Sigmoid colon (tissue), 7 donors: ENCODE results near the gene NLRC5. TPM values are rescaled to one million over a fixed set of nuclear protein-coding genes. Genes with fewer than 3 reads are reported as not detected.
"Not testable (repeated sequence)": the region's sequence is repeated elsewhere in the genome, so short reads cannot be mapped to it uniquely, and the experiment has no call there.

ENCODE experiments used
- DNase-seq: peaks from one replicate; pipeline ENCODE4 v3.0.0-alpha.2; 2019
- H3K27ac ChIP-seq, 4 donors: fragments of 200-600 bp; sonication (generic); one replicate each; pipeline ENCODE4 v1.5.1; 2016 to 2019; ENCODE audit warnings: mild to moderate bottlenecking in 1 of 4
- H3K27me3 ChIP-seq, 3 donors: fragments of 200-600 bp; sonication (generic); one replicate each; pipeline ENCODE4 v1.5.1; 2019; ENCODE audit warnings: mild to moderate bottlenecking in 1 of 3
- H3K36me3 ChIP-seq, 4 donors: fragments of 200-600 bp; sonication (generic); one replicate each; pipeline ENCODE4 v1.5.1; 2016 to 2019
- H3K4me1 ChIP-seq, 4 donors: fragments of 200-600 bp; sonication (generic); one replicate each; pipeline ENCODE4 v1.5.1; 2017 to 2019
- H3K4me3 ChIP-seq, 4 donors: fragments of 200-600 bp; sonication (generic); one replicate each; pipeline ENCODE4 v1.5.1; 2017 to 2019; ENCODE audit warnings: mild to moderate bottlenecking in 2 of 4, moderate library complexity in 1 of 4
- H3K9me3 ChIP-seq, 4 donors: fragments of 200-600 bp in 3 of 4; sonication (generic) in 3 of 4; one replicate each; pipeline versions ENCODE4 v1.5.1 to v1.6.1; 2013 to 2019
- EP300 ChIP-seq, 4 donors: sonication (generic); formaldehyde crosslinking; IDR thresholded peaks; one replicate each; pipeline ENCODE4 v1.6.1; 2017; ENCODE audit warnings: antibody characterized with exemption in 4 of 4
- POLR2A ChIP-seq, 2 donors: fragments of 450-650 bp; IDR thresholded peaks; one replicate each; pipeline ENCODE4 v1.6.1; 2016; ENCODE audit warnings: antibody characterized with exemption in 2 of 2, mild to moderate bottlenecking in 2 of 2, moderate library complexity in 2 of 2
- POLR2AphosphoS5 ChIP-seq, 4 donors: sonication (generic); formaldehyde crosslinking; IDR thresholded peaks; one replicate each; pipeline ENCODE4 v1.6.1; 2017; ENCODE audit warnings: antibody characterized with exemption in 4 of 4
- WGBS, 2 donors: extraction: QIAGEN DNeasy Blood & Tissue Kit; methylation state at CpG; one replicate each; pipeline ENCODE4 v1.1.7; 2013; 5-methylcytosine and 5-hydroxymethylcytosine counted together
- intact Hi-C: fragments of 100-400 bp; cut with DNase I; formaldehyde crosslinking; loops from one replicate; pipeline ENCODE4 v1.15.1; 2023
- polyA plus RNA-seq, 3 donors: library from polyadenylated mRNA; stranded (reverse); fragments of 200-250 nt; gene quantifications; one replicate each; pipeline ENCODE4 v1.2.3, GENCODE V29; 2013
- total RNA-seq, 4 donors: library from RNA; depleted of rRNA; stranded (reverse); fragments of >200 nt; gene quantifications; one replicate each; pipeline ENCODE4 v1.1.0, GENCODE V29; 2016
- TF ChIP-seq, protein P1 (sequence below), 4 experiments: fragments of 450-650 bp in 3 of 4; fragments of 200-600 bp in 1 of 4; IDR thresholded peaks; one replicate each; pipeline ENCODE4 v1.5.1; 2016 to 2019; ENCODE audit warnings: antibody characterized with exemption in 4 of 4, mild to moderate bottlenecking in 3 of 4, moderate library complexity in 2 of 4
- donor health status: healthy with polysubstance abuse.
- donor health status: Bipolar disorder and iron deficiency.
- donor health status: healthy.

The NLRC5 gene
- total and polyA plus RNA-seq, 7 donors = 9.5 to 119 (median 19.5) TPM

GRCh38 chr16:57105184-57105583 lies 115.8 kb downstream of the NLRC5 start:
- H3K4me3 ChIP-seq = no peak overlapping the region
- H3K9me3 ChIP-seq = no peaks in the 10 kb centered on the region
- TF ChIP-seq EP300 (IDR thresholded peaks at IDR 0.05) (no peak), POLR2A (IDR thresholded peaks at IDR 0.05) (no peak), POLR2AphosphoS5 (IDR thresholded peaks at IDR 0.05) (no peak)
- TF ChIP-seq, protein P1, sequence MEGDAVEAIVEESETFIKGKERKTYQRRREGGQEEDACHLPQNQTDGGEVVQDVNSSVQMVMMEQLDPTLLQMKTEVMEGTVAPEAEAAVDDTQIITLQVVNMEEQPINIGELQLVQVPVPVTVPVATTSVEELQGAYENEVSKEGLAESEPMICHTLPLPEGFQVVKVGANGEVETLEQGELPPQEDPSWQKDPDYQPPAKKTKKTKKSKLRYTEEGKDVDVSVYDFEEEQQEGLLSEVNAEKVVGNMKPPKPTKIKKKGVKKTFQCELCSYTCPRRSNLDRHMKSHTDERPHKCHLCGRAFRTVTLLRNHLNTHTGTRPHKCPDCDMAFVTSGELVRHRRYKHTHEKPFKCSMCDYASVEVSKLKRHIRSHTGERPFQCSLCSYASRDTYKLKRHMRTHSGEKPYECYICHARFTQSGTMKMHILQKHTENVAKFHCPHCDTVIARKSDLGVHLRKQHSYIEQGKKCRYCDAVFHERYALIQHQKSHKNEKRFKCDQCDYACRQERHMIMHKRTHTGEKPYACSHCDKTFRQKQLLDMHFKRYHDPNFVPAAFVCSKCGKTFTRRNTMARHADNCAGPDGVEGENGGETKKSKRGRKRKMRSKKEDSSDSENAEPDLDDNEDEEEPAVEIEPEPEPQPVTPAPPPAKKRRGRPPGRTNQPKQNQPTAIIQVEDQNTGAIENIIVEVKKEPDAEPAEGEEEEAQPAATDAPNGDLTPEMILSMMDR (IDR thresholded peaks at IDR 0.05) = no peak
- intact Hi-C loops = no loop called here
- 92 to 93% methylated on average over 7 of the region's 7 CpGs for WGBS, 2 donors
- H3K27ac ChIP-seq = no peak overlapping the region
- H3K27me3 ChIP-seq = no peaks in the 10 kb centered on the region
- no peaks in the 10 kb centered on the region for H3K4me1 ChIP-seq
- DNase-seq = no peak
- H3K36me3 ChIP-seq = no peaks in the 10 kb centered on the region

GRCh38 chr16:57106767-57107166 lies 117.4 kb downstream of the NLRC5 start:
- Histone ChIP-seq H3K36me3 (no peaks in the 10 kb centered on the region), H3K4me3 (no peak overlapping the region), H3K27me3 (no peaks in the 10 kb centered on the region), H3K4me1 (no peaks in the 10 kb centered on the region), H3K9me3 (no peaks in the 10 kb centered on the region), H3K27ac (no peak overlapping the region)
- no peak for DNase-seq
- TF ChIP-seq, protein P1 (IDR thresholded peaks at IDR 0.05) = no peak
- no peak for TF ChIP-seq POLR2AphosphoS5 (IDR thresholded peaks at IDR 0.05)
- no peak for TF ChIP-seq EP300 (IDR thresholded peaks at IDR 0.05)
- TF ChIP-seq POLR2A (IDR thresholded peaks at IDR 0.05) = no peak
- WGBS, 2 donors = 84 to 87% methylated on average over 2 of the region's 2 CpGs
- intact Hi-C loops = no loop called here

DNA sequence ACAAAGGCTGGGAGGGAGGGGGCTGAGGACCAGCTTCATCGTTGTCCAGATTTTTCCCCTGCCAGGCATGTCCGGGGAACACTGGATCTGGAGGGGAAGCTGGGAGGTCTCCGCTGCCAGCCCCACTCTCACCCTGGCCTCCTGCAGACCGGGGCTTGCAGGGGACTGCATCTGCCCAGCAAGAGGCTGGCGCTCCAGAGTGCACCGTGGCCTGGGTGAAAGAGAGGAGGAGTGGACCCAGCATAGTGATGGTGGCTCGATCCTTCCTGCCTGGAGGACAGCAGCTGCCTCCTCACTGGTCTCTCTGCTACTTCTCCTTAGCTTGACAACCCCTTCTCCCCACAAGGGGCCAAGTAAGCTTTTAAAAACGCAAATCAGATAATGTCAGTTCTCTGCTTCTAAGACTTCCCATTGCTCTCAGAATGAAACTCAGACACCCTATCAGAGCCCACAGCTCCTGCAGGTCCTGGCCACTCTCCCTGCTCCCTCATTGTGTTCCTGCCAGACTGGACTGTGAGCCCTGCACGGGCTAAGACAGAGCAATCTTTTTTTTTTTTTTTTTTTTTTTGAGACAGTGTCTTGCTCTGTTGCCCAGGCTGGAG lies 118.1 kb downstream of the NLRC5 start:
- H3K36me3 ChIP-seq = no peaks in the 10 kb centered on the region
- H3K9me3 ChIP-seq = no peaks in the 10 kb centered on the region
- WGBS, 2 donors = 83 to 85% methylated on average over 9 of the region's 9 CpGs
- DNase-seq = no peak
- TF ChIP-seq EP300 (IDR thresholded peaks at IDR 0.05) (no peak), POLR2AphosphoS5 (IDR thresholded peaks at IDR 0.05) (no peak), POLR2A (IDR thresholded peaks at IDR 0.05) (no peak)
- TF ChIP-seq, protein P1 (IDR thresholded peaks at IDR 0.05) = no peak
- H3K4me3 ChIP-seq = no peak overlapping the region
- no peaks in the 10 kb centered on the region for H3K27me3 ChIP-seq
- intact Hi-C loops = no loop called here
- no peak overlapping the region for H3K27ac ChIP-seq
- H3K4me1 ChIP-seq = no peaks in the 10 kb centered on the region

- no peaks in the 10 kb centered on the region for H3K9me3 ChIP-seq
- no peak overlapping the region for H3K27ac ChIP-seq
- H3K4me3 ChIP-seq = no peak overlapping the region
- H3K4me1 ChIP-seq = no peaks in the 10 kb centered on the region
- DNase-seq = no peak
- intact Hi-C loops = no loop called here
- WGBS, 2 donors = 21 to 67% methylated on average over 1 of the region's 1 CpG
- TF ChIP-seq POLR2A (IDR thresholded peaks at IDR 0.05) (no peak), EP300 (IDR thresholded peaks at IDR 0.05) (no peak), POLR2AphosphoS5 (IDR thresholded peaks at IDR 0.05) (no peak)
- TF ChIP-seq, protein P1 (IDR thresholded peaks at IDR 0.05) = no peak
- H3K36me3 ChIP-seq = no peaks in the 10 kb centered on the region
- no peaks in the 10 kb centered on the region for H3K27me3 ChIP-seq
These were observed 119.1 kb downstream of the NLRC5 start for GRCh38 chr16:57108432-57108831.

DNA sequence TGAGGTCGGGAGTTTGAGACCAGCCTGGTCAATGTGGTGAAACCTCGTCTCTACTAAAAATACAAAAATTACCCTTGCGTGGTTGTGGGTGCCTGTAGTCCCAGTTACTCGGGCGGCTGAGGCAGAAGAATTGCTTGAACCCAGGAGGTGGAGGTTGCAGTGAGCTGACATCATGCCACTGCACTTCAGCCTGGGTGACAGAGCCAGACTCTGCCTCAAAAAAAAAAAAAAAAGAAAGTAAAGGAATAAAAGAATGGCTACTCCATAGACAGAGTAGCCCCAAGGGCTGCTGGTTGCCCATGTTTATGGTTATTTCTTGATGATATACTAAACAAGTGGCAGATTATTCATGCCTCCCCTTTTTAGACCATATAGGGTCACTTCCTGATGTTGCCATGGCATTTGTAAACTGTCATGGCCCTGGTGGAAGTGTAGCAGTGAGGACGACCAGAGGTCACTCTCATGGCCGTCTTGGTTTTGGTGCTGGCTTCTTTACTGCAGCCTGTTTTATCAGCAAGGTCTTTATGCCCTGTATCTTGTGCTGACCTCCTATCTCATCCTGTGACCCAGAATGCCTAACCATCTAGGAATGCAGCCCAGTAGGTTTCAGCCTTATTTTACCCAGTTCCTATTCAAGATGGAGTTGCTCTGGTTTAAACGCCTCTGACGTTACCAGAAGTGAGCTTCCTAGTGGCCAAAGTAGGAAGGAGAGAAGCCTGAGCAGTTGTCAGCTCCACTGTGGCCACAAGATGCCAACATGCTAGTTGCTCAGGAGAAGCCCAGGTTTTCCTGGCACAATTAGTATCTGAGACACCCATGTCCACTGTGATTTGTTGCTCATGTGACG lies 120.1 kb downstream of the NLRC5 start:
- H3K27ac ChIP-seq, H3K9me3 ChIP-seq, H3K4me1 ChIP-seq, H3K4me3 ChIP-seq, DNase-seq, intact Hi-C loops, H3K36me3 ChIP-seq, H3K27me3 ChIP-seq: not testable (repeated sequence)
- 88 to 90% methylated on average over 10 of the region's 10 CpGs for WGBS, 2 donors
